ENCODE measurements around the gene LARGE1.

DNA sequence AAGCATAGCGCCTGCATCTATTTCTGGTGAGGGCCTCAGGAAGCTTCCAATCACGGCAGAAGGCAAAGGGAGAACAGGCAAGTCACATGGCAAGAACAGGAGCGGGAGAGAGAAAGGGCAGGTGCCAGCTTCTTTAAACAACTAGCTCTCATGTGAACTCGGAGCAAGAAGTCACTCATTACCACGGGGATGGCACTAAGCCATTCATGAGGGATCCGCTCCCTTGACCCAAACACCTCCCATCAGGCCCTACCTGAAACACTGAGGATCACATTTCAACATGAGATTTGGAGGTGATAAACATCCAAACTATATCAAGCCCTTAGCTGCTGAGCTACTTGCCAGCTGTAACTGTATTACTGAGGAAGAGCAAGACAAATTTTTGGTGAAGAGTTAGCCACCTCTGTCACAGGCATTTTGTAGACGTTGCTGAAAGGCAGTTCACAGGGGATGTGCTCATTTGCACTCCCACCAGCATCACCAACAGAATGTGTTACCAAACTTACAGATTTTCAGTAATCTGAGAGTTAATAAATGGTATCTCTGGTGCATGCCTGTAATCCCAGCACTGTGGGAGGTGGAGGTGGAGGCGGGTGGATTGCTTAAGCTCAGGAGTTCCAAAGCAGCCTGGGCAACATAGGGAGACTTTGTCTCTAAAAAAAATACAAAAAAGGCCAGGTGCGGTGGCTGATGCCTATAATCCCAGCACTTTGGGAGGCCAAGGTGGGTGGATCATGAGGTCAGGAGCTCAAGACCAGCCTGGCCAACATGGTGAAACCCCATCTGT, 398.2 kb downstream of the LARGE1 start:
- TF ChIP-seq CTCF (IDR thresholded peaks at IDR 0.05) (no peak), POLR2A (IDR thresholded peaks at IDR 0.05) (no peak)

Data from uterus (tissue), 2 donors.